ENCODE measurements around the gene ZNF561.

Gene ZNF561

GRCh38 chr19:9580728-9581127 lies 40.3 kb downstream of the ZNF561 start:
- DNase-seq (ENCODE audit: low read depth in 2 of 2): no peak

- no peak for DNase-seq (ENCODE audit: low read depth in 2 of 2)
Measured at GRCh38 chr19:9570255-9570654, 50.8 kb downstream of the ZNF561 start.

GRCh38 chr19:9566729-9567128 lies 54.3 kb downstream of the ZNF561 start:
- DNase-seq (ENCODE audit: low read depth in 2 of 2): no peak

DNA sequence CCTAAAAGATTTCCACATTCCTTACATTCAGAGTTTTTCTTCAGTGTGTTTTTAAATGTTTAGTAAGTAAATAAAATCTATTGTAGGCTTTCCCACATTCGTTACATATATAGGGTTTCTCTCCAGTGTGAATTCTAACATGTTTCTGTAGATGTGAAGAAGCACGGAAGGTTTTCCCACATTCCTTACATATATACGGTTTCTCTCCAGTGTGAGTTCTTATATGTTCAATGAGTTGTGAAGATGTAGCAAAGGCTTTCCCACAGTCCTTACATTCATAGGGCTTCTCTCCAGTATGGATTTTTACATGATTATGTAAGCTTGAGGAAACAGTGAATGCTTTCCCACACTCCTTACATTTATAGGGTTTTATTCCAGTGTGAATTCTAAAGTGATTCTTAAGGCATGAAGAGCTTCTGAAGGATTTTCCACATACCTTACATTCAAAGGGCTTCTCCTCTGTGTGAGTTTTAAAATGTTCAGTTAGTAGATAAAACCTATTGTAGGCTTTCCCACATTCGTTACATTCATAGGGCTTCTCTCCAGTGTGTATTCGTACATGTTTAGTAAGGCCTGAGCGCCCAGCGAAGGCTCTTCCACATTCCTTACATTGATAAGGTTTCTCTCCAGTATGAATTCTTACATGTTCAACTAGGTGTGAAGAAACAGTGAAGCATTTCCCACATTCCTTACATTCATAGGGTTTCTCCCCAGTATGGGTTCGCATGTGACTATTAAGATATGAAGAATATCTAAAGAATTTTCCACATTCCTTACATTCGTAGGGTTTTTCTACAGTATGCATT lies 54.9 kb downstream of the ZNF561 start:
- no peak for DNase-seq (ENCODE audit: low read depth in 2 of 2)

All from fibroblast of skin of left biceps (primary cell).